Activated CD4-positive, alpha-beta T cell treated with anti-CD3 and anti-CD28 coated beads, Interleukin-2, amount 50 U/mL, for 48 hours (primary cell): ENCODE results near the gene AKAP13.
A peak's percentile ranks its signal among the peaks of the same experiment; 100 is the strongest.

Experiments
- DNase-seq, 2 experiments: peaks; one replicate each; pipeline ENCODE4 v3.0.0-alpha.2; 2020

The AKAP13 gene

DNA sequence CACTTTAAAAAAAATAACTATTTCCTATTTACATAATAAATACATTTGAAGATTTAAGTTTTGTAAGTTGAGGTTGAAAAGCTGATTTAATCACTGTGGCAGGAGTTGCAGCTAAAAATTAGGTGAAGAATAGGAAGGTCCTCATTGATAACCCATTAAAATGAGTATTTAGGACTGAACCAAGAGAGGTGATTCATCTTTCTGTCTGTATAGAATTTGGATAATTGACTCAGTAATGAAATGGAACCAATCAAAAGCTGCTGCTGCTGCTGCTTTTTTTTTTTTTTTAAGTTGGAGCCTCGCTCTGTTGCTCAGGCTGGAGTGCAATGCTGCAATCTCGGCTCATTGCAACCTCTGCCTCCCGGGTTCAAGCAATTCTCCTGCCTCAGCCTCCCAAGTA lies 223.8 kb downstream of the AKAP13 start:
- DNase-seq = no peak

GRCh38 chr15:85606738-85607137 lies 226.3 kb downstream of the AKAP13 start:
- no peak for DNase-seq

- DNase-seq = no peak
These were observed 226.9 kb downstream of the AKAP13 start for GRCh38 chr15:85607141-85607806.

- DNase-seq = no peak
These were observed 227.4 kb downstream of the AKAP13 start for GRCh38 chr15:85607842-85608241.

DNA sequence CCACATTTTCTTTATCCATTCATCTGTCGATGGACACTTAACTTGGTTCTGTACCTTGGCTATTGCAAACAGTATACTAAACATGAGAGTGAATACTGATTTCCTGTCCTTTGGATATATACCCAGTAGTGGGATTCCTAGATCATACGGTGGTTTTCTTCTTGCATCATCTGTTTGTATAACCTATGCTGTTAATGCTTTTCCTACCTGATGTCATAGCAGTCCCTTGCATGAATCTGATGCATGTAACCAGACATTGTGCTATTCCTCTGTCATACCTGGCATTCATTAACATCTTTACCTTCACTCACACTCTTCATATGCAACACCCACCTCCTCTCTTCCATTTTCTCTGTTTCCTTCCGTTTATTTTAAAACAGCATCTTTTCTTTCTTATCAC lies 229.1 kb downstream of the AKAP13 start:
- DNase-seq = no peak

- no peak for DNase-seq
These were observed 231.0 kb downstream of the AKAP13 start for GRCh38 chr15:85611361-85611760.

DNA sequence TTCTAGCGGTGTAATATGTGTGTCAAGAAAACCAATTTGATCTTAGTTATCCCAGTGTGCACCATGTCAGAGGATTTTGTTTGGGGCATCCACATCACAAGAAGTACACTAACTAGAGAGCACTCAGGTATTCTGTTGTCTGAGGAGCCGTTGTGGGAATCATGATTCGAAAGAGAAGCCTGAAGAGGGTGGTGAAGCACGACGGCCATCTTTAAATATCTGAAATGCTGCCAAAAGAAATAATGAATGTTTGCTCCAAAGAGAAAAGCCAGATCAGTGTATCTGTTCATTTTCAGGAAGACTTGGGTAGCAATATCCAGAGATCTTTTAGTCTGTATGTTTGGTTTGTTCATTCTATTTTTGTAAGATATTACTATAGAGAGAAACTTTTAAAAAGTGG lies 233.7 kb downstream of the AKAP13 start:
- no peak for DNase-seq

DNA sequence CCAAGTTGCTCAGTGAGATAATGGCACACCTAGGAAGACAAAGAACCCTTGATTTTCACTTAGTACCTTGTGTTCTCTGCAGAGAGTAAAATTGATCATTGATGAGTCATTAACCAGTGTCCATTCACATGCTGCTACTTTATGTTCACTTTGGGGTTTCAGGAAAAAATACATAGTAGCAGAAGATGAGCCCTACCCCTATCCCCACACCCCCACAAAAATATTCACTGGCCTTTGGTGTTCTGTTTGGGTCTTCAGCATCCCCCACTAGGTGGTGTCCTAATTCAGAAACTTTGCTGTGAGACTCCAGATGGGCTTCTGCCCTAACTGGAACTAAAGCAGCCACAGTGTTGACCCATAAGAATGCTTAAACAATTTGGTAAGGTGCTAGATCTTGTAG lies 235.5 kb downstream of the AKAP13 start:
- DNase-seq = peak in 1 of 2 experiments; percentile 22

- no peak for DNase-seq
These were observed 236.2 kb downstream of the AKAP13 start for GRCh38 chr15:85616549-85617110.

- DNase-seq = no peak
These were observed 237.8 kb downstream of the AKAP13 start for GRCh38 chr15:85618228-85618505.

DNA sequence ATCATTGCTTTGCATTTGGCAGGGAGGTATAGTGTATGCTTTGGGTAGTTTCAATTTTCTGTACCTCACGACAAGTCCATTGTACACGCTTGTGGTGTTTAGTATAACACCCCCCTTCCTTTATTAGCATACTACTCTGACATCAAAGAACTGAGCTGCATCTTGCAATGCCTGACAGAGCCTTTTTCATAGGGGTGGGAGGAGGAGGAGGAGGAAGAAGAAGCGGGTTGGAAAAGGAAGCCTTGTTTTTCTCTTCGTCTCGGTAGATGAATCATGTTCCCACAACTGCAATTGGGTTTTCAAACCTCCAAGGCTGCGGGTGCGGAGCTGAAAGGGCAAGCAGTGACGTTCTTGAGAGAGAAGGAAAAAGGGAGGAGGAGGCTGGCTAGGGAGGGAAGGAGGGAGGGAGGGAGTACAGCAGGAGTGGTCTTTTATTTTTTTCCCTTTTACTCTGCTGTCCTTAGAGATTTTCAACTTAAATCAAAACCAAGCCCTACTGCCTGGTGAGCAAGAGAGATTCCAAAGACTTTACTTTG lies 238.6 kb downstream of the AKAP13 start:
- DNase-seq = peak; percentile 67 to 74

DNA sequence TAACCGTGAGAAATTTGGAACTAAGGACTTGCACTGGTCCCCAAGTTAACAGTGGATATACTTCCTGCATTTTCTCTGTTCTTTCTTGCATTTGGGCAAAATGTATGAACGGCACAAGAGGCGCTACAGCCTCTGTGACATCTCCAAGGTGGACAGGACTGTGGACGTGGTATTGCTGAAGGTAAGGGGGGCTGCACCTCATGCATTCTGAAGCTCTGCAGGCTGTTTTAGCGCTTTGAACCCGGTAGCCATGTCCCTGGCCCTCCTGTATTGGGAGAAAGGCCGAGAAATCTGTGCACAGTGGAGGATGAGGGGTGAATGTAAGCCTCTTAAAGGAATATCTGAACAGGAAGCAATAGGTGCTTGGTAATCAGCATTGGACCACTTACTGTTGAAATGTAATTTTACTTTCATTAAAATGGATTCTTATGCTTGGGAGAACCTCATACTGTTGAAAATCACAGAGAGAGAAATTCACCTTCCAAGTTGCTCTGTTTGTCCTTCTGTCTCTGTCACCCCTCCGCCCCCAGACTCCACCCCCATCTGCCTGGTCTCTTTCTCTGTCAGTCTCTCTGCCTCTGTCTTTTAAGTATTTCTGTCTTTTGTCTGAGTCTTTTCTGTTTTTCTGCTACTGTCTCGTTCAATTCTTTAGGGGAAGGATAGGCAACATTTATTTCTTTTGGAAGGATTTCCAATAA lies 239.7 kb downstream of the AKAP13 start:
- DNase-seq = peak; percentile 28 to 42

GRCh38 chr15:85620690-85621049 lies 240.3 kb downstream of the AKAP13 start:
- DNase-seq = no peak

DNA sequence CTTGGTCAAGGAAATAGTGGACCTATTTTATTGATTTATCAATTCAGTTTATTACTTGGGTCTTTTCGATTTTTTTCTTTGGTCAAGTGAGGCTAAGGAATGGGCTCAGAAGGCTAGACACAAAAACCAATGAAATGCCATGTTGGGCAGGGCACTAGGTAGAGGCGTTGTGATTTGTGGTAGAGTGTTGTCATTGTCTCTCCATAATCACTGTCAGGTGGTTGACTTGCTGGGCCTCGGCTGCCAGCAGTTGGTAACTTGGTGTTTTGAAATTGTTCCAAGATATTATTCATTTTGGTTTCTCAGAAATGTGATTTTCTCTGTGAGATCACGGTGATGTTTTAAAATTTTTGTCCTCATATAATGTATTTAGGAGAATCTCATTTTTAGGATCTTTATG lies 240.7 kb downstream of the AKAP13 start:
- DNase-seq = no peak

- no peak for DNase-seq
These were observed 241.9 kb downstream of the AKAP13 start for GRCh38 chr15:85622221-85622831.

- DNase-seq = no peak
These were observed 243.1 kb downstream of the AKAP13 start for GRCh38 chr15:85623315-85624049.

DNA sequence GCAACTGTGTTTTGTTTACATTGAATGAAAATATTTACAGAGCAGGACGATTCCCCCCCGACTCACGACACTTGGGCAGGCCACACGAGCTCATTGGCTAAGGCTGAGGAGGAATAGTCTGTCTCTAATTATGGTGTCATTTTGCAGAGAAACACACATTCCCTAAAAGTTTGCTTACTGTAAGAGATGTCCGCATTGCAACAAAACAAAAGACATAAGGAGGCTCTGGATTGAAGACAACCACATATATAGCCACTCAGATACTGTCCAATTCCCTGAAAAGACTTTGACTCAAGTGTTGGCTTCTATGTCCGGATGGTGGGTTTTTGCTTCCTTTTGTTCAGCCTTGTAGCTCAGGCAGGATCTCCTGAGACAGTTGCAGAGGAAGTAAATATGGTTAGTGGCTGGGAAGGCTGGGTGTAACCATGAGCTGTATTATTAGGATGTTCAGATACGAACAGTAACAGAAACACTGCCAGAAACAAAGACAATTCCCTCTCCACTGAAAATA lies 243.9 kb downstream of the AKAP13 start:
- no peak for DNase-seq

DNA sequence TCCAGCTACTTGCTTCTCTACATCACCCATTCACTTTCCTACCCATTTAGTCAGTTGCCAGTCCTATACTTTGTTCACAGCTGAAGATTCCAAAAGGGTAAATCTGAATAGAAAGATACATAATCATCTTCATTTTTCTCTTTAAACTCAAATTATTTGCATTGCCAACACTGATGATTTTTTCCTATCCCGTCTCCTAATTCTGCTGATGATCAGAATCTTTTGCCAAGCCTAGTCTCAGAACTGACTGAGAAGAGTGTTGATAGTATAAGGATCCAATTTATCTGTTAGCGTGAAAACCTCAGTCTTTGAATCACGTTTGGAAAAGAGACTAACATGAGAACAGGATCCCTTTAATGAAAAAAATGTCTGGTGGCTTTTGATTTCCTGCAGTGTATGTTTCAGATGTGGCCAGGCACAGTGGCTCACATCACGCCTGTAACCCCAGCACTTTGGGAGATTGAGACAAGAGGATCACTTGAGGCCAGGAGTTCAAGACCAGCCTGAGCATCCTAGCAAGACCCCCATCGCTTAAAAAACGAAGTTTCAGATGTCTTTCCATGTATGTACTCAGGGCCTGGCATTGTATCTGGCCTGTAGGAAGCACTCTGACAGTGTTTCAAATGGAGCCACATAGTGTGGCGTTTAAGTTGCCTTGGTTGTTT lies 244.9 kb downstream of the AKAP13 start:
- DNase-seq = no peak

- no peak for DNase-seq
These were observed 245.5 kb downstream of the AKAP13 start for GRCh38 chr15:85625856-85626255.

DNA sequence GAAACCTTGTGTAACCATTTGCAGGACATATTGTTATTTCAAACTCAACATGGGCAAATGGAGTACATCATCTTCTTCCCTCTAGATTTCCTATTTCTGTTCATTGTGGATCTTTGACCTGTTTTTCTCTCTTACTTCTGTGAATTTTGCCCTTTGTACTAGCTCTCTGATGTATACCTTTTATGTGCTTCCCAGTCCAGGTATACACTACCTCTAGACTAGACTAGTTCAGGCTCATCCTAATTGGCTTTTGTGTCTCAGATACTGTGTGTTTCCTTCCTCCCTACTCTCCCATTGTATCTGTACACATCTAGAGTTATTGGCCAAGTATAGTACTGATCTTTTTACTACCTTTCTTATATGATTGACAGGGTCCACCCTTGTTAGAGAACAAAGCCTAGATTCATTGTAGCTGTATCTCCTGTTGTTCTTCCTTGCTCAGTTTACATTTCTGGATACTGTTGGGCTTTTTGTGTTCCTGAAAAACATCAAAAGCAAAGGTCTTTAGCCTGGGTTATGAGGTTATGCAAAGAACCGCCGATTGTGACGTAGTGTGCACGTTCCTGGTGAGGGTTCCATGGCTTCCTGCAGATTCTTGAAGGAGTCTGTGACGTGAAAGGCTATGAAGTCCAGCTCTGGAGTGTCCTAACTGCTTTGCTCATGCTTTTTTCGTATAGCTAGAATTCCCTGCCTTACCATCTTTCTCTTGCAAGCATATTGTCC lies 247.0 kb downstream of the AKAP13 start:
- no peak for DNase-seq

DNA sequence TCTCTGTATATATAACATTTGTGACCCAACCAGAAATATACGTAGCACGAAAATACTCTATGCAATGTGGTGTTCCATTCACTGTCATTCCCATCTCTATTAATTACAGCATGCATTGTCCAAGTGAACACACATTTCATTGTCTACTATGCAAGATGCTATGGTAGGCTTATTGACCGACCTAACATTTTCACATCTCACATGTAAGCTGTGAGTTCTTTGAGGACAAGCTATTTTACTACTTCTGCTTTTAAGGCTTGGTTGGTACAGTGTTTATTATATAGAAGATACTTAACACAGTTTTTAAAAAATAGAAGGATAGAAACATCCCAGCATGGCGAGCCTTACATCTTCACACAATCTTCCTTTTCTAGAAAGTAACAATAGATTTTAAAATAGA lies 249.9 kb downstream of the AKAP13 start:
- no peak for DNase-seq

GRCh38 chr15:85631018-85631417 lies 250.6 kb downstream of the AKAP13 start:
- DNase-seq = no peak
